AG10803 (cell line): ENCODE measurements around the gene PLOD2.
"Not testable (repeated sequence)": the region's sequence is repeated elsewhere in the genome, so short reads cannot be mapped to it uniquely, and the experiment has no call there.

Experiments used
- DNase-seq: peaks from one replicate; pipeline ENCODE4 v3.0.0; 2010; ENCODE audit warnings: low read depth
- H3K4me3 ChIP-seq: 2 replicates; pipeline ENCODE4 v1.5.1; 2011; ENCODE audit warnings: mild to moderate bottlenecking, low read length, control low read depth
- CTCF ChIP-seq: conservative IDR thresholded peaks from 2 replicates; pipeline ENCODE4 v1.5.1; 2011; ENCODE audit warnings: mild to moderate bottlenecking, low read length, control low read depth, inconsistent platforms

The PLOD2 gene

GRCh38 chr3:146117406-146118285, 43.3 kb downstream of the PLOD2 start:
- peak; percentile 92 for DNase-seq
- no peak overlapping the region for H3K4me3 ChIP-seq
- no peak for TF ChIP-seq CTCF

- no peak overlapping the region for H3K4me3 ChIP-seq
- DNase-seq: no peak
- TF ChIP-seq CTCF: no peak
These were observed 45.4 kb downstream of the PLOD2 start for GRCh38 chr3:146115619-146116018.

GRCh38 chr3:146113804-146114203, 47.2 kb downstream of the PLOD2 start:
- not testable (repeated sequence) for DNase-seq, H3K4me3 ChIP-seq

GRCh38 chr3:146111337-146111736, 49.6 kb downstream of the PLOD2 start:
- no peak for TF ChIP-seq CTCF
- H3K4me3 ChIP-seq: no peak overlapping the region
- no peak for DNase-seq

GRCh38 chr3:146110161-146110560, 50.8 kb downstream of the PLOD2 start:
- no peak overlapping the region for H3K4me3 ChIP-seq
- DNase-seq: no peak
- no peak for TF ChIP-seq CTCF

GRCh38 chr3:146106986-146107385, 54.0 kb downstream of the PLOD2 start:
- no peak overlapping the region for H3K4me3 ChIP-seq
- DNase-seq: peak; percentile 6
- no peak for TF ChIP-seq CTCF

GRCh38 chr3:146104068-146104467, 56.9 kb downstream of the PLOD2 start:
- TF ChIP-seq CTCF: no peak
- DNase-seq: no peak
- H3K4me3 ChIP-seq: no peak overlapping the region
